Neural progenitor cell (in vitro differentiated cells): ENCODE results near the gene MSH6. TPM values are rescaled to one million over a fixed set of nuclear protein-coding genes. Genes with fewer than 3 reads are reported as not detected.

Experiments
- DNase-seq: peaks from one replicate; pipeline ENCODE4 v3.0.0-alpha.2; 2016; ENCODE audit warnings: low spot score
- H2AFZ ChIP-seq: fragments of 200-600 bp; sonication (generic); replicated peaks from 2 replicates; pipeline ENCODE4 v1.6.1; 2016; ENCODE audit warnings: antibody characterized with exemption
- H3F3A ChIP-seq: fragments of 200-600 bp; sonication (generic); 2 replicates; pipeline ENCODE4 v1.6.1; 2016; ENCODE audit warnings: antibody characterized with exemption, low read depth
- H3K27ac ChIP-seq: fragments of 200-600 bp; sonication (generic); 2 replicates; pipeline ENCODE4 v1.5.1; 2016; ENCODE audit warnings: mild to moderate bottlenecking
- H3K27me3 ChIP-seq: fragments of 200-600 bp; sonication (generic); 2 replicates; pipeline ENCODE4 v1.6.1; 2016; ENCODE audit warnings: mild to moderate bottlenecking, moderate library complexity
- H3K36me3 ChIP-seq: fragments of 200-600 bp; sonication (generic); 2 replicates; pipeline ENCODE4 v1.5.1; 2016
- H3K4me1 ChIP-seq: fragments of 200-600 bp; sonication (generic); 2 replicates; pipeline ENCODE4 v1.6.1; 2016; ENCODE audit warnings: mixed run types
- H3K4me2 ChIP-seq: fragments of 200-600 bp; sonication (generic); 2 replicates; pipeline ENCODE4 v1.6.1; 2016
- H3K4me3 ChIP-seq: fragments of 200-600 bp; sonication (generic); 2 replicates; pipeline ENCODE4 v1.5.1; 2016
- H3K79me2 ChIP-seq: fragments of 200-600 bp; sonication (generic); 2 replicates; pipeline ENCODE4 v1.6.1; 2016; ENCODE audit warnings: low read depth
- H3K9ac ChIP-seq: fragments of 200-600 bp; sonication (generic); 2 replicates; pipeline ENCODE4 v1.6.1; 2016
- H3K9me3 ChIP-seq: fragments of 200-600 bp; sonication (generic); 2 replicates; pipeline ENCODE4 v1.5.1; 2016; ENCODE audit warnings: low read depth
- H4K20me1 ChIP-seq: fragments of 200-600 bp; sonication (generic); 2 replicates; pipeline ENCODE4 v1.6.1; 2016; ENCODE audit warnings: low read depth
- H3K27ac Mint-ChIP-seq: 3 replicates; pipeline ENCODE4 v1.8.0; 2021; ENCODE audit warnings: mixed read lengths
- H3K27me3 Mint-ChIP-seq: 2 replicates; pipeline ENCODE4 v1.8.0; 2022; ENCODE audit warnings: low read depth, mild to moderate bottlenecking, inconsistent platforms, moderate library complexity, mixed read lengths; ENCODE audit not compliant: insufficient read depth
- H3K36me3 Mint-ChIP-seq: 3 replicates; pipeline ENCODE4 v1.8.0; 2021; ENCODE audit warnings: mixed read lengths
- H3K4me1 Mint-ChIP-seq: 3 replicates; pipeline ENCODE4 v1.8.0; 2021; ENCODE audit warnings: mixed read lengths
- H3K4me3 Mint-ChIP-seq: 3 replicates; pipeline ENCODE4 v1.8.0; 2021; ENCODE audit warnings: mild to moderate bottlenecking, moderate library complexity, mixed read lengths
- H3K9me3 Mint-ChIP-seq: 3 replicates; pipeline ENCODE4 v1.8.0; 2020; ENCODE audit warnings: mixed read lengths
- EZH2 ChIP-seq: fragments of 200-600 bp; sonication (generic); IDR thresholded peaks from 2 replicates; pipeline ENCODE4 v1.6.1; 2017; ENCODE audit warnings: antibody characterized with exemption, mild to moderate bottlenecking, moderate library complexity
- EZH2phosphoT487 ChIP-seq: fragments of 200-600 bp; sonication (generic); IDR thresholded peaks from 2 replicates; pipeline ENCODE4 v1.6.1; 2017; ENCODE audit warnings: antibody characterized with exemption
- total RNA-seq: library from RNA; depleted of rRNA; stranded (reverse); fragments of >200 nt; gene quantifications from 2 replicates; pipeline ENCODE4 v1.2.3, GENCODE V29; 2015; ENCODE audit warnings: low replicate concordance
- TF ChIP-seq, protein P1 (sequence below): fragments of 200-600 bp; sonication (generic); IDR thresholded peaks from 2 replicates; pipeline ENCODE4 v1.5.1; 2017; ENCODE audit warnings: antibody characterized with exemption, mild to moderate bottlenecking

MSH6 gene
- total RNA-seq, 1 donor from 2014 or later: 276 TPM

DNA sequence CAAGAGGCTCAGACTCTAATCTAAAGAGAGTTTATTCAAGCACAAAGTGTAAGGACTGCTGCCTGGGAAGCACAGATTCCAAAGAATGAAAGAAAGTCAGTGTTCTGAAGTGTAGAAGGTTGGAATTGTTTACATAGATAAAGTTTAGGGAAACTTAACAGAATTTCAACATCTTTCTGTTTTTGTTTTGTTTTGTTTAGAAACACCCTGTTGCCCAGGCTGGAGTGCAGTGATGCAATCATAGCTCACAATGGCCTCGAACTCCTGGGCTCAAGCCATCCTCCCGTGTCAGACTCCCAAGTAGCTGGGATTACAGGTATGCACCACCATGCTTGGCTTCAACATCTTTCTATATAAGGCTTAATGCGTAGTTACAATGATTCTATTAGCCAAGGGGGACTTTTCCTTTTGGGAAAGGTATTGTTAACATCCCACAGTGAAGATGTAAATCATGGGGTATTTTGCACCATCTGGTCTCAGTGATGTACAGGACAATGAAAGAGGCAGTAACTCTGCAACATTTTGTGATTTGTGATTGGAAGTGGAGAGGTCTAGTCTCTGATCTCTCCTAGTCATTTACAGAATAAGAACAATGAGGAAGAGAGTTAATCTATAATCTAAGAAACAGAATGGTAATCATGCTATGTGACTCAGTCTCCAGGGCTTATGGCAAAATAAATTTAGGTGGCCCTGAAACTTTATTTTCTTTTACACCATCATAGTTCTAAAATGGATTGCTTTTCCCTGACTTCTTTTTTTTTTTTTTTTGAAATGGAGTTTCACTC lies 45.6 kb upstream of the MSH6 start:
- no peak overlapping the region for H3K4me3 Mint-ChIP-seq
- peaks cover 2% of the 10 kb centered on the region for H3K27me3 Mint-ChIP-seq
- H3K9me3 ChIP-seq: no peaks in the 10 kb centered on the region
- TF ChIP-seq EZH2 (no peak), EZH2phosphoT487 (no peak)
- TF ChIP-seq, protein P1, sequence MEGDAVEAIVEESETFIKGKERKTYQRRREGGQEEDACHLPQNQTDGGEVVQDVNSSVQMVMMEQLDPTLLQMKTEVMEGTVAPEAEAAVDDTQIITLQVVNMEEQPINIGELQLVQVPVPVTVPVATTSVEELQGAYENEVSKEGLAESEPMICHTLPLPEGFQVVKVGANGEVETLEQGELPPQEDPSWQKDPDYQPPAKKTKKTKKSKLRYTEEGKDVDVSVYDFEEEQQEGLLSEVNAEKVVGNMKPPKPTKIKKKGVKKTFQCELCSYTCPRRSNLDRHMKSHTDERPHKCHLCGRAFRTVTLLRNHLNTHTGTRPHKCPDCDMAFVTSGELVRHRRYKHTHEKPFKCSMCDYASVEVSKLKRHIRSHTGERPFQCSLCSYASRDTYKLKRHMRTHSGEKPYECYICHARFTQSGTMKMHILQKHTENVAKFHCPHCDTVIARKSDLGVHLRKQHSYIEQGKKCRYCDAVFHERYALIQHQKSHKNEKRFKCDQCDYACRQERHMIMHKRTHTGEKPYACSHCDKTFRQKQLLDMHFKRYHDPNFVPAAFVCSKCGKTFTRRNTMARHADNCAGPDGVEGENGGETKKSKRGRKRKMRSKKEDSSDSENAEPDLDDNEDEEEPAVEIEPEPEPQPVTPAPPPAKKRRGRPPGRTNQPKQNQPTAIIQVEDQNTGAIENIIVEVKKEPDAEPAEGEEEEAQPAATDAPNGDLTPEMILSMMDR: no peak
- H4K20me1 ChIP-seq: no peaks in the 10 kb centered on the region
- H3K36me3 ChIP-seq: no peaks in the 10 kb centered on the region
- no peak overlapping the region for H3K27ac Mint-ChIP-seq
- H3K9me3 Mint-ChIP-seq: no peaks in the 10 kb centered on the region
- H3K27ac ChIP-seq: no peak overlapping the region
- H3K4me1 Mint-ChIP-seq: no peaks in the 10 kb centered on the region
- no peak for DNase-seq
- no peaks in the 10 kb centered on the region for H3F3A ChIP-seq
- no peaks in the 10 kb centered on the region for H3K79me2 ChIP-seq
- no peaks in the 10 kb centered on the region for H3K27me3 ChIP-seq
- H3K36me3 Mint-ChIP-seq: no peaks in the 10 kb centered on the region
- H3K4me2 ChIP-seq: no peak overlapping the region
- no peak overlapping the region for H3K4me3 ChIP-seq
- peaks cover 11% of the 10 kb centered on the region for H3K4me1 ChIP-seq
- no peak overlapping the region for H3K9ac ChIP-seq
- H2AFZ ChIP-seq: no peak overlapping the region

DNA sequence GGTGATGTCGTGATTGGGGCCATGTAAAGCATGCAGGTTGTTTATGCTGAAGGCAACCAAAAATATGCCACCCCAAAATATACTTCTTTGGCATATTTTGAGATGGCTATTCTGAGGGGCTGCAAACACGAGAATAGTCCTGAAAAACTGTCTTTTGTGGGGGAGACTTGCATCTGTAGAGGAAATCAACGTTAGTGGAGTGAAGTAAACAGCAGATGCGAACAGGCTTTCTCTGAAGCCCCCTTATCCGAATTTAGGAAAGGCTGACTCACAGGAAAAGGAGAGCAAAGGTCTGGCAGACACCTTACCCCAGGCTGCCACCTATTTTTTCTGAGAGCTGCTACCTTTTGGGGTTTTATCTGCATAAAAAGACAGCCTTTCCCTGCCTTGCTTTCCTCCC lies 44.6 kb upstream of the MSH6 start:
- H3K27ac ChIP-seq: no peak overlapping the region
- H3K4me1 Mint-ChIP-seq: no peaks in the 10 kb centered on the region
- H3K9me3 ChIP-seq: no peaks in the 10 kb centered on the region
- no peaks in the 10 kb centered on the region for H3K27me3 ChIP-seq
- no peak overlapping the region for H3K4me3 Mint-ChIP-seq
- H4K20me1 ChIP-seq: no peaks in the 10 kb centered on the region
- no peak overlapping the region for H2AFZ ChIP-seq
- H3K36me3 Mint-ChIP-seq: no peaks in the 10 kb centered on the region
- no peaks in the 10 kb centered on the region for H3F3A ChIP-seq
- TF ChIP-seq EZH2phosphoT487: no peak
- no peak for TF ChIP-seq EZH2
- TF ChIP-seq, protein P1: no peak
- no peak for DNase-seq
- no peak overlapping the region for H3K9ac ChIP-seq
- H3K27ac Mint-ChIP-seq: no peak overlapping the region
- H3K4me3 ChIP-seq: no peak overlapping the region
- H3K27me3 Mint-ChIP-seq: no peaks in the 10 kb centered on the region
- no peaks in the 10 kb centered on the region for H3K9me3 Mint-ChIP-seq
- H3K4me2 ChIP-seq: no peak overlapping the region
- H3K4me1 ChIP-seq: peaks cover 11% of the 10 kb centered on the region
- H3K79me2 ChIP-seq: no peaks in the 10 kb centered on the region
- no peaks in the 10 kb centered on the region for H3K36me3 ChIP-seq

DNA sequence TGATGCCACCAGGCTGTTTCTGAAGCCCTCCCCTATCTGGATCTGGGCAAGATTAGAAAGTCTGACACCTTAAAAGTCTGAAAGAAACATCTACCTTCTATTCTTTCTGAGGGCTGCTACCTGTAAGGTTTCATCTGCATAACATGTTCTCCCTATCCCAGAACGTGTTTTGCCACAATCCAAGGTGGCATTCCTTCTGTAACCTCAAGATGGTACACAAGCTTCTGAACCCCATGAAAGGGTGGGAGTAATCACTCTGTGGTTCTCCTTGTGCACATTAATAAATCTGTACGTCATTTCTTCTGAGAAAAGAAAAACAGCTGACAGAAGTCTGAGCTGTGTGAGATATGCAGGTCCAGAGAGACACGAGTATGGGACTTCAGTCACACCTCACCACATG lies 41.8 kb upstream of the MSH6 start:
- no peaks in the 10 kb centered on the region for H4K20me1 ChIP-seq
- peaks cover 23% of the 10 kb centered on the region for H3K4me1 ChIP-seq
- H3K27ac ChIP-seq: no peak overlapping the region
- no peak overlapping the region for H3K4me3 ChIP-seq
- Mint-ChIP-seq H3K27ac (no peak overlapping the region), H3K9me3 (no peaks in the 10 kb centered on the region), H3K27me3 (no peaks in the 10 kb centered on the region), H3K4me3 (no peak overlapping the region), H3K4me1 (peaks cover 5% of the 10 kb centered on the region), H3K36me3 (no peaks in the 10 kb centered on the region)
- H3K4me2 ChIP-seq: no peak overlapping the region
- H3K9me3 ChIP-seq: no peaks in the 10 kb centered on the region
- no peak overlapping the region for H3K9ac ChIP-seq
- H3K36me3 ChIP-seq: no peaks in the 10 kb centered on the region
- no peaks in the 10 kb centered on the region for H3K79me2 ChIP-seq
- TF ChIP-seq EZH2phosphoT487 (no peak), EZH2 (no peak)
- TF ChIP-seq, protein P1: no peak
- H2AFZ ChIP-seq: no peak overlapping the region
- no peak for DNase-seq
- H3F3A ChIP-seq: peaks cover 8% of the 10 kb centered on the region
- no peaks in the 10 kb centered on the region for H3K27me3 ChIP-seq
